ENCODE data around the gene NR2F1-AS1. TPM values are rescaled to one million over a fixed set of nuclear protein-coding genes. Genes with fewer than 3 reads are reported as not detected.

The NR2F1-AS1 gene
- total RNA-seq, result 0.11 TPM in 1 of 2 replicates, not detected in the other

DNA sequence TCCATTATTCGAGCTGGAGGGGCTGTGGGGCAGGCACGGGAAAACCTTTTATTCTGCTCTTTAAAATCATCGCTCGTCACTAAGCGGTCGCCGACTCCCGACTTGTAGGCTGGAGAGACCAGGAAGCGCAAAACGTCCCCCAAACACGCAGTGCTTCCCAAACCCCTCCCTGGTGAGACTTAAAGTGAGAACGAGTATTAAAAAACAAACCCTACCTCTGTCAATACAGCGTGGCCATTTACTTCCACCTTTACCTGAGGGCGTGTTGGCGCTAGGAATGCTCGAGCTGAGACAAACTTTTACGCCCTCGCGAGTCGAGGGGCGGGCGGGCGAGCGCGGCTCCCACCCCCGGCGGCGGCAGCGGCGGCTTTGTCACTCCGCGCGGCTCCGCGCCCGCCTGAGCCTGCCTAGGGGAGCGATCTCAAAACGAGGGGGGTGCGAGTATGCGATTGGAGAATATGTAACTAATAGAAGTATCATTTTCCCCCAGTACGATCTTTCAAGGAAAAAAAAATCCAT is at the start of gene NR2F1-AS1:
Gene NR2F1-AS1 (minus strand): TSS at position 293 of the 519 bp plus-strand sequence.

DNA sequence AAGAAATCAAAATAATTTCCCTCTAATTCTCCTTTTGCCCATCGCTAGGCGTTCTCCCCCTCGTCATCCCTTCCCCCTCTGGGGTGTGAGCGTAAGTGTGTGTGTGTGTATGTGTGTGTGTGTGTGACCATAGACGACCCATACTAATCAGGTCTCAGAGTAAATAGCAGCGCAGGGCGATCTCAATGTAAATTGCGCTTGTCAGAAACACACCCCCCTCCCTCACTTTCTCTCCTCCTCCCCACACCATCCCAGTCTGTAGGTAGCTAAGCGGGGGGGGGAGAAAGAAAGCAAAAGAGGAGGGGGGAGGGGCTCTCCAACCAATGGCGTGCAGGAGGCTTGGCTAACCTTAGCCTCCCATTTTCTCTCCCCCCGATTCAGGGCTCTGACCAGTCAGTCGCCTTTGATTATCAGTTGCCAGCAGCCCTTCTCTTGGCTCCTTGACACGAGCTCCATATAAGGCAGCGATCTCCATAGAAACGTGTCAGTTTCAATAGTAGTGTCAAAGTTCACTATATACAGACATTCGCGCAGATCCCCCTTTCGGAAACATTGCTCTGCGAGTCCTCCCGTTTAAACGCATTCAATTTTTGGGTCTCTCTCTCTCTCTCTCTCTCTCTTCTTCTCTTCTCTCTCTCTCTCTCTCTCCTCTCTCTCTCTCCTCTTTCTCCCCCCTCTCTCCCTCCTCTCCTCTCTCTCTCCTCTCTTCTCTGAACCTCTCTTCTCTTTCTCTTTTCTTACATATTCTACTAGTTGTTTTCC is 1.8 kb upstream of the NR2F1-AS1 start, which contains the start of gene NR2F1:
Gene NR2F1 (plus strand): TSS at position 546 of the 762 bp plus-strand sequence. CDS start 1,802 bp downstream, outside the sequence.

Other genes with a start within 250 kb of the NR2F1-AS1 start
- gene NR2F1, start 2.0 kb upstream of the NR2F1-AS1 start, total RNA-seq, result not detected in 2 replicates
- 0.04 and 0.08 TPM in 2 replicates for gene POU5F2, start 160.4 kb upstream of the NR2F1-AS1 start, total RNA-seq